IMR-90 (cell line): ENCODE data around the gene FOXP1. TPM values are rescaled to one million over a fixed set of nuclear protein-coding genes. Genes with fewer than 3 reads are reported as not detected.

Experiments
- ATAC-seq: fragments of 200-7000 bp; cut with Tn5 transposase; 2 replicates; pipeline ENCODE4 v1.9.1; 2020; ENCODE audit warnings: low read depth, mild to moderate bottlenecking, moderate library complexity
- BruUV-seq: library from RNA; stranded (reverse); fragments of 400-500 nt; replicated peaks from 2 replicates; lab custom pipeline; 2021; lab: Mats Ljungman, UMichigan
- CTCF ChIA-PET: fragments of 300-600 bp; formaldehyde crosslinking; extraction: SDS; loops from one replicate; lab custom pipeline; 2021; ENCODE audit warnings: antibody characterized with exemption; lab: Yijun Ruan, JAX
- POLR2A ChIA-PET: fragments of 300-600 bp; sonication (Branson Sonifier 250); formaldehyde crosslinking; loops from one replicate; lab custom pipeline; 2022; ENCODE audit warnings: antibody characterized with exemption; ENCODE audit not compliant: unreplicated experiment; lab: Charles Lee
- DNase-seq: peaks from one replicate; pipeline ENCODE4 v3.0.0; 2013
- H2AFZ ChIP-seq: replicated peaks from 2 replicates; pipeline ENCODE3; 2013; ENCODE audit warnings: low read length, mild to moderate bottlenecking; ENCODE audit not compliant: poor library complexity
- H2AK5ac ChIP-seq: 2 replicates; pipeline ENCODE4 v1.6.1; 2013; ENCODE audit warnings: low read depth, low read length, inconsistent platforms
- H2AK9ac ChIP-seq: replicated peaks from 2 replicates; pipeline ENCODE3; 2013; ENCODE audit warnings: mild to moderate bottlenecking, low read depth, low read length, moderate library complexity; ENCODE audit not compliant: poor library complexity
- H2BK120ac ChIP-seq: 2 replicates; pipeline ENCODE4 v1.6.1; 2013; ENCODE audit warnings: low read depth, low read length, inconsistent platforms
- H2BK15ac ChIP-seq: 3 replicates; pipeline ENCODE4 v1.6.1; 2013; ENCODE audit warnings: low read depth, low read length, inconsistent platforms
- H2BK20ac ChIP-seq: 2 replicates; pipeline ENCODE4 v1.6.1; 2013; ENCODE audit warnings: low read depth, mild to moderate bottlenecking, inconsistent platforms, low read length, moderate library complexity
- H2BK5ac ChIP-seq: 2 replicates; pipeline ENCODE4 v1.6.1; 2013; ENCODE audit warnings: mild to moderate bottlenecking, low read depth, low read length, inconsistent platforms; ENCODE audit not compliant: poor library complexity, severe bottlenecking
- H3K14ac ChIP-seq: replicated peaks from 2 replicates; pipeline ENCODE4 v1.6.1; 2013; ENCODE audit warnings: low read depth, low read length, inconsistent platforms
- H3K18ac ChIP-seq: 2 replicates; pipeline ENCODE4 v1.6.1; 2013; ENCODE audit warnings: low read depth, low read length, control low read depth
- H3K23ac ChIP-seq: 2 replicates; pipeline ENCODE4 v1.6.1; 2013; ENCODE audit warnings: low read depth, low read length, inconsistent platforms
- H3K27ac ChIP-seq: 2 replicates; pipeline ENCODE4 v1.5.1; 2013; ENCODE audit warnings: mild to moderate bottlenecking, control low read depth, low read length; ENCODE audit not compliant: insufficient read depth
- H3K27me3 ChIP-seq: 2 replicates; pipeline ENCODE4 v1.6.1; 2013; ENCODE audit warnings: low read length; ENCODE audit not compliant: control insufficient read depth, insufficient read depth
- H3K36me3 ChIP-seq: 2 replicates; pipeline ENCODE4 v1.6.1; 2013; ENCODE audit warnings: low read length, mixed read lengths; ENCODE audit not compliant: control insufficient read depth, insufficient read depth
- H3K4ac ChIP-seq: 2 replicates; pipeline ENCODE4 v1.6.1; 2013; ENCODE audit warnings: low read depth, low read length, inconsistent platforms
- H3K4me1 ChIP-seq: 2 replicates; pipeline ENCODE4 v1.6.1; 2013; ENCODE audit warnings: low read length, mixed read lengths; ENCODE audit not compliant: control insufficient read depth, insufficient read depth
- H3K4me2 ChIP-seq: 2 replicates; pipeline ENCODE4 v1.6.1; 2013; ENCODE audit warnings: low read depth, mild to moderate bottlenecking, control low read depth, low read length, moderate library complexity
- H3K4me3 ChIP-seq: 2 replicates; pipeline ENCODE4 v1.5.1; 2013; ENCODE audit warnings: low read depth, mild to moderate bottlenecking, control low read depth, low read length, moderate library complexity; ENCODE audit not compliant: insufficient read depth
- H3K56ac ChIP-seq: 2 replicates; pipeline ENCODE4 v1.6.1; 2013; ENCODE audit warnings: low read length, inconsistent platforms; ENCODE audit not compliant: insufficient read depth; ENCODE audit errors: extremely low read depth
- H3K79me1 ChIP-seq, 2 experiments: 2 replicates each; pipeline ENCODE4 v1.6.1; 2013; ENCODE audit warnings: low read length in 2 of 2, inconsistent platforms in 1 of 2, low read depth in 1 of 2
- H3K9ac ChIP-seq: 2 replicates; pipeline ENCODE4 v1.6.1; 2013; ENCODE audit warnings: low read depth, low read length, control low read depth
- H3K9me1 ChIP-seq: 2 replicates; pipeline ENCODE4 v1.6.1; 2013; ENCODE audit warnings: low read length, inconsistent platforms; ENCODE audit not compliant: insufficient read depth
- H3K9me3 ChIP-seq: 2 replicates; pipeline ENCODE4 v1.6.1; 2013; ENCODE audit warnings: low read length; ENCODE audit not compliant: control insufficient read depth, insufficient read depth
- H4K20me1 ChIP-seq: 2 replicates; pipeline ENCODE4 v1.6.1; 2013; ENCODE audit warnings: low read length, inconsistent platforms; ENCODE audit not compliant: insufficient read depth
- H4K5ac ChIP-seq: 2 replicates; pipeline ENCODE4 v1.6.1; 2013; ENCODE audit warnings: mild to moderate bottlenecking, low read depth, low read length, control low read depth
- H4K8ac ChIP-seq, 2 experiments: 2 replicates each; pipeline ENCODE4 v1.6.1; 2013; ENCODE audit warnings: low read depth in 2 of 2, low read length in 2 of 2, control low read depth in 1 of 2, inconsistent platforms in 1 of 2
- H4K91ac ChIP-seq: 2 replicates; pipeline ENCODE4 v1.6.1; 2013; ENCODE audit warnings: low read depth, low read length, inconsistent platforms; ENCODE audit not compliant: insufficient read depth
- BHLHE40 ChIP-seq: fragments of 150-350 bp; IDR thresholded peaks from 2 replicates; pipeline ENCODE4 v1.6.1; 2016; ENCODE audit warnings: mild to moderate bottlenecking, low read depth, low read length
- CEBPB ChIP-seq: IDR thresholded peaks from 2 replicates; pipeline ENCODE4 v1.6.1; 2012; ENCODE audit warnings: low read depth, low read length, improper control_type of control experiment
- CHD1 ChIP-seq: IDR thresholded peaks from 2 replicates; pipeline ENCODE4 v1.6.1; 2012; ENCODE audit warnings: low read depth, low read length, improper control_type of control experiment
- ELK1 ChIP-seq: fragments of 150-350 bp; IDR thresholded peaks from 2 replicates; pipeline ENCODE4 v1.6.1; 2016; ENCODE audit warnings: low read depth, mild to moderate bottlenecking, low read length, moderate library complexity, borderline replicate concordance
- FOS ChIP-seq: fragments of 150-350 bp; IDR thresholded peaks from 2 replicates; pipeline ENCODE4 v1.6.1; 2016; ENCODE audit warnings: low read depth, low read length
- MAFK ChIP-seq: IDR thresholded peaks from 2 replicates; pipeline ENCODE4 v1.6.1; 2012; ENCODE audit warnings: low read depth, low read length, improper control_type of control experiment
- MAZ ChIP-seq: IDR thresholded peaks from 2 replicates; pipeline ENCODE4 v1.6.1; 2012; ENCODE audit warnings: low read depth, mild to moderate bottlenecking, low read length, improper control_type of control experiment, moderate library complexity, borderline replicate concordance
- MXI1 ChIP-seq: IDR thresholded peaks from 2 replicates; pipeline ENCODE4 v1.6.1; 2012; ENCODE audit warnings: low read depth, mild to moderate bottlenecking, low read length, moderate library complexity, borderline replicate concordance
- NFE2L2 ChIP-seq: fragments of 150-350 bp; IDR thresholded peaks from 2 replicates; pipeline ENCODE4 v1.6.1; 2016; ENCODE audit warnings: low read depth, mild to moderate bottlenecking, low read length
- POLR2A ChIP-seq: IDR thresholded peaks from 2 replicates; pipeline ENCODE4 v1.6.1; 2012; ENCODE audit warnings: mild to moderate bottlenecking, low read depth, low read length
- RAD21 ChIP-seq: IDR thresholded peaks from 2 replicates; pipeline ENCODE4 v1.6.1; 2012; ENCODE audit warnings: low read length, improper control_type of control experiment
- RCOR1 ChIP-seq: IDR thresholded peaks from 2 replicates; pipeline ENCODE4 v1.6.1; 2012; ENCODE audit warnings: mild to moderate bottlenecking, low read length, improper control_type of control experiment; ENCODE audit not compliant: insufficient replicate concordance
- SMC3 ChIP-seq: fragments of 150-350 bp; IDR thresholded peaks from 2 replicates; pipeline ENCODE4 v1.6.1; 2016; ENCODE audit warnings: low read depth, mild to moderate bottlenecking, antibody characterized with exemption, low read length, moderate library complexity
- WGBS, 2 experiments: methylation state at CpG; one replicate each; pipeline versions ENCODE4 v1.1.5 to v1.1.7; 2013; ENCODE audit warnings: missing lambda C conversion rate in 2 of 2; ENCODE audit not compliant: insufficient read length in 1 of 2; ENCODE audit errors: extremely low coverage in 2 of 2; 5-methylcytosine and 5-hydroxymethylcytosine counted together
- dilution Hi-C: fragments of 300-500 bp; cut with HindIII; formaldehyde crosslinking; loops from one replicate; pipeline ENCODE4 v1.14.3; 2018; ENCODE audit warnings: low sequenced_read_pairs; ENCODE audit not compliant: unreplicated experiment
- in situ Hi-C: fragments of 300-500 bp; cut with MboI; formaldehyde crosslinking; loops from 3 replicates; pipeline ENCODE4 v1.14.3; 2019; ENCODE audit warnings: low sequenced_read_pairs, inconsistent platforms, mixed read lengths
- intact Hi-C: fragments of 100-400 bp; cut with micrococcal nuclease; formaldehyde crosslinking; loops from 2 replicates; pipeline ENCODE4 v1.10.0; 2022
- polyA plus RNA-seq, 3 experiments: library from polyadenylated mRNA; depleted of rRNA; stranded (reverse); fragments of >200 nt; gene quantifications; 2 replicates each; pipeline ENCODE4 v1.2.3, GENCODE V29; 2012; ENCODE audit warnings: low replicate concordance in 1 of 3
- total RNA-seq: library from RNA; depleted of rRNA; stranded (reverse); fragments of >200 nt; gene quantifications from 2 replicates; pipeline ENCODE4 v1.2.3, GENCODE V29; 2012

FOXP1 gene
- total and polyA plus RNA-seq, 2 of the 4 experiments (the other 2 are of a cell fraction): 37.0 to 132 TPM

- Histone ChIP-seq H4K91ac (no peak overlapping the region), H3K36me3 (peaks cover 41% of the 10 kb centered on the region), H4K5ac (no peak overlapping the region), H2BK120ac (no peak overlapping the region), H2BK20ac (no peak overlapping the region), H3K23ac (no peak overlapping the region), H3K4me3 (no peak overlapping the region), H3K18ac (no peak overlapping the region), H3K9me1 (peaks cover 19% of the 10 kb centered on the region; the same call in 1 of the 2 replicates), H2BK5ac (no peak overlapping the region), H4K20me1 (peaks cover 4% of the 10 kb centered on the region; the same call in 1 of the 2 replicates), H2AFZ (no peak overlapping the region), H3K4me1 (peaks cover 21% of the 10 kb centered on the region), H3K79me1 (peaks cover 60 to 82% of the 10 kb centered on the region in 2 experiments), H3K9me3 (no peaks in the 10 kb centered on the region), H4K8ac (no peak overlapping the region), H3K27ac (no peak overlapping the region), H3K27me3 (no peaks in the 10 kb centered on the region), H2AK9ac (no peak overlapping the region), H3K4me2 (no peak overlapping the region), H3K56ac (no peak overlapping the region), H2BK15ac (no peak overlapping the region), H3K4ac (no peak overlapping the region), H2AK5ac (no peak overlapping the region), H3K14ac (no peak overlapping the region), H3K9ac (no peak overlapping the region)
- no peak for TF ChIP-seq SMC3
- no peak for TF ChIP-seq MAZ
- TF ChIP-seq FOS: no peak
- no peak for TF ChIP-seq POLR2A
- TF ChIP-seq CHD1: no peak
- no peak for TF ChIP-seq RAD21
- no peak for TF ChIP-seq ELK1
- no peak for TF ChIP-seq NFE2L2
- no peak for TF ChIP-seq MXI1
- no peak for TF ChIP-seq RCOR1
- TF ChIP-seq MAFK: no peak
- TF ChIP-seq BHLHE40: no peak
- no peak for TF ChIP-seq CEBPB
- ChIA-PET POLR2A (no interaction called here), CTCF (no interaction called here)
- no TSS peak for BruUV-seq
- in situ Hi-C loops (loop anchor here (10.0 kb wide), 1 partner anchor 589 kb away; the partner anchor contains the start of gene FOXP1), intact Hi-C loops (no loop called here), dilution Hi-C loops (no loop called here)
- 97% methylated on average over 5 of the region's 7 CpGs; no CpG with 5 or more reads in 1 of the 2 experiments for WGBS, 2 experiments
- no peak for ATAC-seq
- DNase-seq: no peak
Measured at GRCh38 chr3:70996082-70996481, 587.4 kb downstream of the FOXP1 start.
